Sigmoid colon (tissue), 7 donors: Measurements from ENCODE around the gene KDM5C. TPM values are rescaled to one million over a fixed set of nuclear protein-coding genes. Genes with fewer than 3 reads are reported as not detected.

ENCODE experiments used
- DNase-seq: peaks from one replicate; pipeline ENCODE4 v3.0.0-alpha.2; 2019
- H3K27ac ChIP-seq, 4 donors: fragments of 200-600 bp; sonication (generic); one replicate each; pipeline ENCODE4 v1.5.1; 2016 to 2019; ENCODE audit warnings: mild to moderate bottlenecking in 1 of 4
- H3K27me3 ChIP-seq, 3 donors: fragments of 200-600 bp; sonication (generic); one replicate each; pipeline ENCODE4 v1.5.1; 2019; ENCODE audit warnings: mild to moderate bottlenecking in 1 of 3
- H3K36me3 ChIP-seq, 4 donors: fragments of 200-600 bp; sonication (generic); one replicate each; pipeline ENCODE4 v1.5.1; 2016 to 2019
- H3K4me1 ChIP-seq, 4 donors: fragments of 200-600 bp; sonication (generic); one replicate each; pipeline ENCODE4 v1.5.1; 2017 to 2019
- H3K4me3 ChIP-seq, 4 donors: fragments of 200-600 bp; sonication (generic); one replicate each; pipeline ENCODE4 v1.5.1; 2017 to 2019; ENCODE audit warnings: mild to moderate bottlenecking in 2 of 4, moderate library complexity in 1 of 4
- H3K9me3 ChIP-seq, 4 donors: fragments of 200-600 bp in 3 of 4; sonication (generic) in 3 of 4; one replicate each; pipeline versions ENCODE4 v1.5.1 to v1.6.1; 2013 to 2019
- CTCF ChIP-seq, 4 experiments: fragments of 450-650 bp in 3 of 4; fragments of 200-600 bp in 1 of 4; IDR thresholded peaks; one replicate each; pipeline ENCODE4 v1.5.1; 2016 to 2019; ENCODE audit warnings: antibody characterized with exemption in 4 of 4, mild to moderate bottlenecking in 3 of 4, moderate library complexity in 2 of 4
- EP300 ChIP-seq, 4 donors: sonication (generic); formaldehyde crosslinking; IDR thresholded peaks; one replicate each; pipeline ENCODE4 v1.6.1; 2017; ENCODE audit warnings: antibody characterized with exemption in 4 of 4
- POLR2A ChIP-seq, 2 donors: fragments of 450-650 bp; IDR thresholded peaks; one replicate each; pipeline ENCODE4 v1.6.1; 2016; ENCODE audit warnings: antibody characterized with exemption in 2 of 2, mild to moderate bottlenecking in 2 of 2, moderate library complexity in 2 of 2
- POLR2AphosphoS5 ChIP-seq, 4 donors: sonication (generic); formaldehyde crosslinking; IDR thresholded peaks; one replicate each; pipeline ENCODE4 v1.6.1; 2017; ENCODE audit warnings: antibody characterized with exemption in 4 of 4
- WGBS, 2 donors: extraction: QIAGEN DNeasy Blood & Tissue Kit; methylation state at CpG; one replicate each; pipeline ENCODE4 v1.1.7; 2013; 5-methylcytosine and 5-hydroxymethylcytosine counted together
- intact Hi-C: fragments of 100-400 bp; cut with DNase I; formaldehyde crosslinking; loops from one replicate; pipeline ENCODE4 v1.15.1; 2023
- polyA plus RNA-seq, 3 donors: library from polyadenylated mRNA; stranded (reverse); fragments of 200-250 nt; gene quantifications; one replicate each; pipeline ENCODE4 v1.2.3, GENCODE V29; 2013
- total RNA-seq, 4 donors: library from RNA; depleted of rRNA; stranded (reverse); fragments of >200 nt; gene quantifications; one replicate each; pipeline ENCODE4 v1.1.0, GENCODE V29; 2016
- donor health status: healthy with polysubstance abuse.
- donor health status: Bipolar disorder and iron deficiency.
- donor health status: healthy.

KDM5C gene
- total and polyA plus RNA-seq, 7 donors, result 15.6 to 73.4 (median 42.1) TPM

- intact Hi-C loops, result no loop called here
- peaks cover 0 to 10% (median 0%) of the 10 kb centered on the region in 4 donors for H3K36me3 ChIP-seq
- DNase-seq, result peak; percentile 53
- no peaks in the 10 kb centered on the region for H3K4me1 ChIP-seq
- TF ChIP-seq CTCF (IDR thresholded peaks at IDR 0.05) (no peak), POLR2A (IDR thresholded peaks at IDR 0.05) (no peak), POLR2AphosphoS5 (IDR thresholded peaks at IDR 0.05) (no peak), EP300 (IDR thresholded peaks at IDR 0.05) (no peak)
- H3K27me3 ChIP-seq, result no peaks in the 10 kb centered on the region
- WGBS, 2 donors, result 95 to 97% methylated on average over 9 to 13 of the region's 13 CpGs
- H3K27ac ChIP-seq, result no peak overlapping the region
- no peak overlapping the region for H3K4me3 ChIP-seq
- H3K9me3 ChIP-seq, result no peaks in the 10 kb centered on the region
Observed at GRCh38 chrX:53257166-53257565, 32.2 kb upstream of the KDM5C start.

- Histone ChIP-seq H3K36me3 (peaks cover 0 to 10% (median 0%) of the 10 kb centered on the region in 4 donors), H3K4me3 (no peak overlapping the region), H3K27me3 (no peaks in the 10 kb centered on the region), H3K4me1 (no peaks in the 10 kb centered on the region), H3K9me3 (no peaks in the 10 kb centered on the region), H3K27ac (no peak overlapping the region)
- intact Hi-C loops, result no loop called here
- TF ChIP-seq EP300 (IDR thresholded peaks at IDR 0.05) (no peak), POLR2AphosphoS5 (IDR thresholded peaks at IDR 0.05) (no peak), CTCF (IDR thresholded peaks at IDR 0.05) (no peak), POLR2A (IDR thresholded peaks at IDR 0.05) (no peak)
- WGBS, 2 donors, result 80 to 84% methylated on average over 17 of the region's 17 CpGs
- DNase-seq, result peak; percentile 50
Observed at GRCh38 chrX:53256446-53257041, 31.5 kb upstream of the KDM5C start.

GRCh38 chrX:53255738-53256191 is 30.8 kb upstream of the KDM5C start:
- DNase-seq, result peak; percentile 53
- 84 to 92% methylated on average over 9 of the region's 9 CpGs for WGBS, 2 donors

GRCh38 chrX:53254570-53255461 is 29.8 kb upstream of the KDM5C start:
- no peak overlapping the region for H3K4me3 ChIP-seq
- intact Hi-C loops, result no loop called here
- H3K27ac ChIP-seq, result no peak overlapping the region
- WGBS, 2 donors, result 93 to 95% methylated on average over 22 of the region's 22 CpGs
- no peaks in the 10 kb centered on the region for H3K4me1 ChIP-seq
- DNase-seq, result peak; percentile 33
- H3K36me3 ChIP-seq, result peaks cover 0 to 18% (median 0%) of the 10 kb centered on the region in 4 donors
- H3K27me3 ChIP-seq, result no peaks in the 10 kb centered on the region
- TF ChIP-seq POLR2AphosphoS5 (IDR thresholded peaks at IDR 0.05) (no peak), EP300 (IDR thresholded peaks at IDR 0.05) (no peak), CTCF (IDR thresholded peaks at IDR 0.05) (no peak), POLR2A (IDR thresholded peaks at IDR 0.05) (no peak)
- no peaks in the 10 kb centered on the region for H3K9me3 ChIP-seq

More at GRCh38 chrX:53255738-53256191, 30.8 kb upstream of the KDM5C start:
- Histone ChIP-seq H3K9me3 (no peaks in the 10 kb centered on the region), H3K4me3 (no peak overlapping the region), H3K36me3 (peaks cover 0 to 10% (median 0%) of the 10 kb centered on the region in 4 donors), H3K4me1 (no peaks in the 10 kb centered on the region), H3K27me3 (no peaks in the 10 kb centered on the region), H3K27ac (no peak overlapping the region)
- intact Hi-C loops, result no loop called here
- no peak for TF ChIP-seq CTCF (IDR thresholded peaks at IDR 0.05)
- no peak for TF ChIP-seq POLR2AphosphoS5 (IDR thresholded peaks at IDR 0.05)
- TF ChIP-seq POLR2A (IDR thresholded peaks at IDR 0.05), result no peak
- TF ChIP-seq EP300 (IDR thresholded peaks at IDR 0.05), result no peak
